PC-9 (cell line): ENCODE measurements around the gene EDARADD. TPM values are rescaled to one million over a fixed set of nuclear protein-coding genes. Genes with fewer than 3 reads are reported as not detected.

Experiments
- BruUV-seq: library from RNA; stranded (reverse); fragments of 400-500 nt; replicated peaks from 2 replicates; lab custom pipeline; 2021; lab: Mats Ljungman, UMichigan
- CTCF ChIA-PET: fragments of 300-600 bp; sonication (Branson Sonifier 250); formaldehyde crosslinking; loops from one replicate; lab custom pipeline; 2022; ENCODE audit warnings: antibody characterized with exemption; lab: Charles Lee
- POLR2A ChIA-PET: fragments of 300-600 bp; sonication (Branson Sonifier 250); formaldehyde crosslinking; loops from one replicate; lab custom pipeline; 2022; ENCODE audit warnings: antibody characterized with exemption; ENCODE audit not compliant: unreplicated experiment; lab: Charles Lee
- DNase-seq, 2 experiments: peaks; one replicate each; pipeline versions ENCODE4 v3.0.0 to v3.0.0-alpha.2; 2015 to 2022; ENCODE audit warnings: mixed read lengths in 1 of 2
- H2AFZ ChIP-seq: fragments of 200-600 bp; sonication (generic); 2 replicates; pipeline ENCODE4 v1.8.1; 2017; ENCODE audit warnings: antibody characterized with exemption
- H3F3A ChIP-seq: fragments of 200-600 bp; sonication (generic); 2 replicates; pipeline ENCODE4 v1.8.1; 2017; ENCODE audit warnings: antibody characterized with exemption, mild to moderate bottlenecking, low read depth; ENCODE audit not compliant: insufficient read depth
- H3K27ac ChIP-seq: fragments of 200-600 bp; sonication (generic); 2 replicates; pipeline ENCODE4 v1.6.1; 2016; ENCODE audit warnings: mixed run types
- H3K27me3 ChIP-seq: fragments of 200-600 bp; sonication (generic); 2 replicates; pipeline ENCODE4 v1.6.1; 2016; ENCODE audit warnings: low read depth, mixed run types; ENCODE audit not compliant: insufficient read depth
- H3K36me3 ChIP-seq: fragments of 200-600 bp; sonication (generic); 2 replicates; pipeline ENCODE4 v1.6.1; 2016; ENCODE audit warnings: low read depth, mixed run types
- H3K4me1 ChIP-seq: fragments of 200-600 bp; sonication (generic); replicated peaks from 2 replicates; pipeline ENCODE4 v1.6.1; 2016; ENCODE audit warnings: mixed run types; ENCODE audit not compliant: insufficient read depth
- H3K4me2 ChIP-seq: fragments of 200-600 bp; sonication (generic); 2 replicates; pipeline ENCODE4 v1.6.1; 2017; ENCODE audit warnings: mixed run types
- H3K4me3 ChIP-seq: fragments of 200-600 bp; sonication (generic); 2 replicates; pipeline ENCODE4 v1.6.1; 2016; ENCODE audit warnings: mixed run types
- H3K79me2 ChIP-seq: fragments of 200-600 bp; sonication (generic); 2 replicates; pipeline ENCODE4 v1.6.1; 2017; ENCODE audit warnings: low read depth, mixed run types
- H3K9me2 ChIP-seq: fragments of 200-600 bp; sonication (generic); 2 replicates; pipeline ENCODE4 v1.8.1; 2017; ENCODE audit warnings: mild to moderate bottlenecking; ENCODE audit not compliant: insufficient read depth
- H3K9me3 ChIP-seq: fragments of 200-600 bp; sonication (generic); 2 replicates; pipeline ENCODE4 v1.8.1; 2016; ENCODE audit warnings: low read depth; ENCODE audit not compliant: insufficient read depth
- H4K20me1 ChIP-seq: fragments of 200-600 bp; sonication (generic); 2 replicates; pipeline ENCODE4 v1.8.1; 2017; ENCODE audit not compliant: insufficient read depth
- EZH2 ChIP-seq: fragments of 200-600 bp; sonication (generic); IDR thresholded peaks from 2 replicates; pipeline ENCODE4 v1.8.0; 2017; ENCODE audit warnings: antibody characterized with exemption, low read depth
- intact Hi-C: fragments of 100-400 bp; cut with micrococcal nuclease; formaldehyde crosslinking; loops from one replicate; pipeline ENCODE4 v1.10.0; 2022; ENCODE audit not compliant: unreplicated experiment
- total RNA-seq: library from RNA; stranded (reverse); gene quantifications from 2 replicates; pipeline ENCODE4 v1.2.3, GENCODE V29; 2021
- TF ChIP-seq, protein P1 (sequence below): fragments of 200-600 bp; sonication (generic); conservative IDR thresholded peaks from 2 replicates; pipeline ENCODE4 v1.6.1; 2017; ENCODE audit warnings: mixed run types, antibody characterized with exemption, mild to moderate bottlenecking, moderate library complexity

The EDARADD gene
- total RNA-seq, 1 experiment from 2014 or later, result not detected

DNA sequence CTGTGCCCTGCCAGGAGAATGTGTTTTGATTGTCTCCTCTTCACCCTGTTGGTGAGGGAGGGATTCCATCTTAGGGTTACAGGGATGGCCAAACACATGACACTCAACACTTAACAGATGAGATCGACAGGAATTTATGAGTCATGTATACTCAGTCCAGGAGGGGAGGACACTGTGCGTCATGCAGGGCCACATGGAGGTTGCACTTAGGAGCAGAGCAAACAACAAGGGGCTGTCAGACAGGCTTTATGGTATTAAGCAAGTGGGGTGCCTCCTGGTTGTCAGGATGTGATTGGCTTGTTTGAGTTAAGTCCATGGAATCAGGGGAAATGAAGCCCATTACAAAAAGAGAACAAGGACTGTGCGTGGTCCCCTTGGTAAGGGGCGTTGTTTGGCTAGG is 26.9 kb downstream of the EDARADD start:
- peak in 1 of 2 experiments; percentile 57 for DNase-seq
- TF ChIP-seq EZH2, result no peak
- TF ChIP-seq, protein P1, sequence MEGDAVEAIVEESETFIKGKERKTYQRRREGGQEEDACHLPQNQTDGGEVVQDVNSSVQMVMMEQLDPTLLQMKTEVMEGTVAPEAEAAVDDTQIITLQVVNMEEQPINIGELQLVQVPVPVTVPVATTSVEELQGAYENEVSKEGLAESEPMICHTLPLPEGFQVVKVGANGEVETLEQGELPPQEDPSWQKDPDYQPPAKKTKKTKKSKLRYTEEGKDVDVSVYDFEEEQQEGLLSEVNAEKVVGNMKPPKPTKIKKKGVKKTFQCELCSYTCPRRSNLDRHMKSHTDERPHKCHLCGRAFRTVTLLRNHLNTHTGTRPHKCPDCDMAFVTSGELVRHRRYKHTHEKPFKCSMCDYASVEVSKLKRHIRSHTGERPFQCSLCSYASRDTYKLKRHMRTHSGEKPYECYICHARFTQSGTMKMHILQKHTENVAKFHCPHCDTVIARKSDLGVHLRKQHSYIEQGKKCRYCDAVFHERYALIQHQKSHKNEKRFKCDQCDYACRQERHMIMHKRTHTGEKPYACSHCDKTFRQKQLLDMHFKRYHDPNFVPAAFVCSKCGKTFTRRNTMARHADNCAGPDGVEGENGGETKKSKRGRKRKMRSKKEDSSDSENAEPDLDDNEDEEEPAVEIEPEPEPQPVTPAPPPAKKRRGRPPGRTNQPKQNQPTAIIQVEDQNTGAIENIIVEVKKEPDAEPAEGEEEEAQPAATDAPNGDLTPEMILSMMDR, result no peak
- H3K27ac ChIP-seq, result no peak overlapping the region
- H3K27me3 ChIP-seq, result no peaks in the 10 kb centered on the region
- no peak overlapping the region for H3K4me3 ChIP-seq
- no peaks in the 10 kb centered on the region for H3F3A ChIP-seq
- H3K79me2 ChIP-seq, result no peaks in the 10 kb centered on the region
- no peak overlapping the region for H2AFZ ChIP-seq
- ChIA-PET CTCF (no interaction called here), POLR2A (no interaction called here)
- H3K4me2 ChIP-seq, result no peak overlapping the region
- H3K4me1 ChIP-seq, result no peaks in the 10 kb centered on the region
- no peaks in the 10 kb centered on the region for H4K20me1 ChIP-seq
- intact Hi-C loops, result no loop called here
- peaks cover 3% of the 10 kb centered on the region; the same call in 1 of the 2 replicates for H3K9me3 ChIP-seq
- BruUV-seq, result no TSS peak
- no peaks in the 10 kb centered on the region for H3K9me2 ChIP-seq
- no peaks in the 10 kb centered on the region for H3K36me3 ChIP-seq

DNA sequence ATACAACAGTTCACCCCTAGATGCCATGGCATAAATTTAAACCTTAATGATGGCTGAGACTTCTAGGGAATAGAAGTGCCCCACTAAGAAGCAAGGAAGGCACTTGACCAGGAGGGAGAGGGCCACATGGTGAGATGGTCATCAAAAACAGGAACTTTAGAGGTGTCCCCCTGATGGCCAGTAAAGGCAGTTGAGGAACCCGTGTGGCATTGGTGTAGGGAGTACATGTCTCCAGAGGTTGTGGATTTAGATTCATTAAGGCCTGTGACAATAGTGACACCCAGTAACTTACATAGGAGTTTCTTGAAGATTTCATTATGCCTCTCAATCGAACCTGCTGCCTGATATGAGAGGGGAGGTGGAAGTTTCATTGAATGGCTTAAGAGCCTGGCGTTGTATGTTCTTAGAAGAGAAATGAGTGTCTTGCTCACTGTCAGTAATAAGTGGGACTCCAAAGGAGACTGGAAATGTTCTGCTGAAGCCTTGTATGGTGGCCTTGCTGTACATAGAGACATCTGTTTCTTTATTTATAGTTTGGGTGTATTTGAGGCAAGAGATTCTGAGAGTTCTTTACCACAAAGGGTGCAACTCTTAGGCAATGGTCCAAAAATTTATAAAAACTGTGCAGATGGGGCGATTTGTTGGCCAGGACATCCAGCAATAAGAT is 27.9 kb downstream of the EDARADD start:
- no peaks in the 10 kb centered on the region for H3F3A ChIP-seq
- POLR2A ChIA-PET, result interaction anchor here (0.6 kb wide), 1 partner anchor 271 kb away, joined by 5 read pairs; no protein-coding TSS in a partner anchor
- H3K4me1 ChIP-seq, result no peaks in the 10 kb centered on the region
- H3K27ac ChIP-seq, result no peak overlapping the region
- no peak for DNase-seq
- H4K20me1 ChIP-seq, result no peaks in the 10 kb centered on the region
- no peaks in the 10 kb centered on the region for H3K79me2 ChIP-seq
- no peak for TF ChIP-seq EZH2
- TF ChIP-seq, protein P1, result no peak
- no peak overlapping the region for H3K4me2 ChIP-seq
- no peak overlapping the region for H3K4me3 ChIP-seq
- H2AFZ ChIP-seq, result no peak overlapping the region
- peaks cover 3% of the 10 kb centered on the region; the same call in 1 of the 2 replicates for H3K9me3 ChIP-seq
- no peaks in the 10 kb centered on the region for H3K27me3 ChIP-seq
- no TSS peak for BruUV-seq
- H3K9me2 ChIP-seq, result no peaks in the 10 kb centered on the region
- H3K36me3 ChIP-seq, result no peaks in the 10 kb centered on the region
- intact Hi-C loops, result no loop called here
- CTCF ChIA-PET, result no interaction called here

DNA sequence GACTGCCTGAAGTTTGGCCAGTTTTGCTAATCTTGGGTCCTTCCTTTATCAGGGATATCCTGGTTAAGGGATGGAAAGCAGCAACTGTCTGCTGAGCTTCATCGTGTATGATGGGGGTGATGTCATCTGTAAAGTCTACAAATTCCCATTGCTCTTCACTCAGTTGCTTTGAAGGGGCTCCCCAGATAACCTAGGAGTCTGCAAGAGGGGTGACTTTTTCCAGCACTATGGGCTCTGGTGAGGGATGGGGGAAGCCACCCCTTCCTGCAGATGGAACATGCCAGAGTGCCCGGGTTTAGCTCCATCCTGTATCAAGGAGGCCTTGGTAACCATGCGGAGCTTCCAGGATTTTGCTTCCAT is 28.4 kb downstream of the EDARADD start:
- TF ChIP-seq EZH2, result no peak
- TF ChIP-seq, protein P1, result no peak

More for the DNA sequence above, 28.4 kb downstream of the EDARADD start:
- no peak for DNase-seq
- POLR2A ChIA-PET, result interaction anchor here (0.6 kb wide), 1 partner anchor 272 kb away, joined by 5 read pairs; no protein-coding TSS in a partner anchor
- CTCF ChIA-PET, result no interaction called here
- H3K27ac ChIP-seq, result no peak overlapping the region
- intact Hi-C loops, result no loop called here
- no TSS peak for BruUV-seq
- no peaks in the 10 kb centered on the region for H4K20me1 ChIP-seq
- H3F3A ChIP-seq, result no peaks in the 10 kb centered on the region
- peaks cover 3% of the 10 kb centered on the region; the same call in 1 of the 2 replicates for H3K9me3 ChIP-seq
- no peaks in the 10 kb centered on the region for H3K9me2 ChIP-seq
- H3K4me3 ChIP-seq, result no peak overlapping the region
- H3K36me3 ChIP-seq, result no peaks in the 10 kb centered on the region
- no peak overlapping the region for H2AFZ ChIP-seq
- no peak overlapping the region for H3K4me2 ChIP-seq
- H3K79me2 ChIP-seq, result no peaks in the 10 kb centered on the region
- H3K27me3 ChIP-seq, result no peaks in the 10 kb centered on the region
- H3K4me1 ChIP-seq, result no peaks in the 10 kb centered on the region
